GM18519 (cell line): ENCODE results near the gene PRADC1.

Experiments used
- ATAC-seq: cut with Tn5 transposase; IDR thresholded peaks from one replicate; pipeline ENCODE4 v1.9.1; 2021; ENCODE audit warnings: mild to moderate bottlenecking, moderate library complexity; ENCODE audit not compliant: unreplicated experiment, low FRiP score

Gene PRADC1

DNA sequence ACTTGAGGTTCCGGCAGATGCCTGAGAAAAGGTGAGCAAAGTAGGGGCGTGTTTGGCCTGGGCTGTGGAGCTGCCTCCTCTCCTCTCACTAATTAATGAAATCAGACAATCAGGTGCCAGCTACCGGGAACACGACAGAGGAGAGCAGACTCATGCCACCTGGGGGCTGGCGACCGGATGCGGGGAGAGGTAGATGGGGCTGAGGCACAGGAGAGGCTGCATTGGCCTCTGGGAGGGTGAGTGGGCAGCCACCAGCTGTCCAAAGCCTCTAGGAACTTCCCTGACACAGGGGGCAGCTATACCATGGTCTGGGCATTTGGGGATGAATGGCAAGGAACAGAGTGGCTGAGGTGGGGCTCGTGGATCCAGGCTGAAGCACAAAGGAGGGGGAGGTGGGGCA lies 26.2 kb upstream of the PRADC1 start:
- ATAC-seq, result no peak

- no peak for ATAC-seq
These were observed 25.8 kb upstream of the PRADC1 start for GRCh38 chr2:73258913-73259215.

GRCh38 chr2:73258186-73258912 lies 25.3 kb upstream of the PRADC1 start:
- ATAC-seq, result no peak

GRCh38 chr2:73257425-73258125 lies 24.5 kb upstream of the PRADC1 start:
- ATAC-seq, result no peak

DNA sequence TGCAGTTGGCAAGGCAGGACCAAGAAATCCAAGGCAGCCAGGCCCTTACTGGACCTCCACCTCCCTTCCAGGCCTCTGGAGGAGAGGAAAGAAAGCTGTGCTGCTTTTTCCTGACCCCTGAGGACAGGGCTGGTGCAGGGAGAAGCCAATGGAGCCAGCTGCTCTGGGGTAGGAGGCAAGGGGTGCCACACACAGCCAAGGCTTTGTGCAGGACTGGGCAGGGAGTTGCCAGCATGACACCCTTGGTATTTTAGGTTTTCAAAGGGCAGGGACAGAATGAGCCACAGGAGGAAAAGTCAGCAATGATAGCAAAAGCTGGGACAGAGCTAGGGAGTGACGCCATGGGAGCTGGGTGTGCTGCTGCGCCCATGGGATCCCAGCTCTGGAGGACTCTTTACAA lies 24.0 kb upstream of the PRADC1 start:
- ATAC-seq, result no peak

- ATAC-seq, result no peak
These were observed 23.5 kb upstream of the PRADC1 start for GRCh38 chr2:73256618-73256922.

GRCh38 chr2:73255907-73256617 lies 23.0 kb upstream of the PRADC1 start:
- ATAC-seq, result no peak

- no peak for ATAC-seq
These were observed 22.1 kb upstream of the PRADC1 start for GRCh38 chr2:73255007-73255644.

- ATAC-seq, result no peak
These were observed 21.4 kb upstream of the PRADC1 start for GRCh38 chr2:73254343-73255006.

DNA sequence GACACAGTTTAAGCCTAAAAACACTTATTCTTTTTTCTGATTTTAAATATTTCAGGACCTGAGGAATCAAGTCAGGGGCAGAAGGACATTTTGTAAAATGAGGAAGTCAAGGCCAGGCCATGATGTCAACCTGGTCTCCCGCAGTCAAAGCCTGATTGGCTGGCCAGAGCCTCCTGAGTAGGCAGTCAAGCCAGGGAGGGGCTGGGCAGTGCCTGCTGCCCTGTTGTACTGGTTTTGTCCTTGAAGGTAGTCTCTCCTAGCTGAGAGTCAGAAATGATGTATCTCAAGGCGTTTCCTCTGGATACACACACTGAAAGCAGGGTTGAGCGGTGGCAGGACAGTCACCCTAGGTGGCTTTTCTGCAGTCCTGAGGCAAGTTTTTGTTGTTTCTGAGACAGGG lies 20.9 kb upstream of the PRADC1 start:
- no peak for ATAC-seq

DNA sequence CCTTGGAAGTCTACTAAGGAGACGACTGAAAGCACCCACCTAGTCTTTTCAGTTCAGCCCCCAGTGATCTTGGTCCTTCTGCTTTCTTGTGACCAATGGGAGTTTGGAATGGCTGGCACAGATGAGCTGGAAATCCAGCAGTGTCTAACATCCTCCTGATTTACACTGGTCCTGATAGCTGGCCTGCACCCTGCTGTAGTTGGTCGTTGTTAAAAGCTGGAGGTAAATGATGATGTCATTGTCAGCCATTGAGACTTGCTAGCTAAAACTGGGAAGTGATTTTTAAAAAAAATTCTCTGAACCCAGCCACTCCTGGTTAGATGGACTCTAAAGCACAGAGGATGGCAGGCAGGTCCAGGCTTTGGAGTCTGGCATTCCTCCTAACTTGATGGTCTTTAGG lies 20.4 kb upstream of the PRADC1 start:
- ATAC-seq, result no peak

DNA sequence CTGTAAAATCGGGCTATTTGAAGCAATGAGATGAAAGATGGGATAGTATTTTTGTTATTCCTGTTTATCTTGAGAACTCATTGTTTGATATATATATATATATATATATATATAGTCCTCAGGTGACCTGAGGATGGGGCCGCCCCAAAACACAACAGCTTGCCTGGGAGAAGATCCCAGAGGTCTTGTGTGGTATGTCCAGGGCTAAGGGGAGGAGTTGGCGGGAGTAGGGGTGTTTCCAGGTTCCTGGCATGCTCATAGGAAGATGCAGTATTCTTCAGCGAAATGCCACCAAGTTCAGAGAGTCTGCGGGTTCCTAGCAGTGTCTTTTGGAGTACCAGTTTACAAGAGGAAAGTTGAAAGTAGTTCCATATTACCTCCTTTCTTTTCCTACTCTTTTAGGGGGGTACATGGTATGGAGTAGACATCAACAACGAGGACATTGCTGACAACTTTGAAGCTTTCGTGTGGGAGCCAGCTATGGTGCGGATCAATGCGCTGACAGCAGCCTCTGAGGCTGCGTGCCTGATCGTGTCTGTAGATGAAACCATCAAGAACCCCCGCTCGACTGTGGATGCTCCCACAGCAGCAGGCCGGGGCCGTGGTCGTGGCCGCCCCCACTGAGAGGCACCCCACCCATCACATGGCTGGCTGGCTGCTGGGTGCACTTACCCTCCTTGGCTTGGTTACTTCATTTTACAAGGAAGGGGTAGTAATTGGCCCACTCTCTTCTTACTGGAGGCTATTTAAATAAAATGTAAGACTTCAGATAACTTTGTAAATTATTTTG lies 19.4 kb upstream of the PRADC1 start:
- ATAC-seq, result no peak

- no peak for ATAC-seq
These were observed 18.1 kb upstream of the PRADC1 start for GRCh38 chr2:73250872-73251846.

- ATAC-seq, result no peak
These were observed 16.6 kb upstream of the PRADC1 start for GRCh38 chr2:73249636-73250035.

GRCh38 chr2:73246850-73247249 lies 13.8 kb upstream of the PRADC1 start:
- no peak for ATAC-seq

GRCh38 chr2:73244580-73244979 lies 11.5 kb upstream of the PRADC1 start:
- ATAC-seq, result no peak

DNA sequence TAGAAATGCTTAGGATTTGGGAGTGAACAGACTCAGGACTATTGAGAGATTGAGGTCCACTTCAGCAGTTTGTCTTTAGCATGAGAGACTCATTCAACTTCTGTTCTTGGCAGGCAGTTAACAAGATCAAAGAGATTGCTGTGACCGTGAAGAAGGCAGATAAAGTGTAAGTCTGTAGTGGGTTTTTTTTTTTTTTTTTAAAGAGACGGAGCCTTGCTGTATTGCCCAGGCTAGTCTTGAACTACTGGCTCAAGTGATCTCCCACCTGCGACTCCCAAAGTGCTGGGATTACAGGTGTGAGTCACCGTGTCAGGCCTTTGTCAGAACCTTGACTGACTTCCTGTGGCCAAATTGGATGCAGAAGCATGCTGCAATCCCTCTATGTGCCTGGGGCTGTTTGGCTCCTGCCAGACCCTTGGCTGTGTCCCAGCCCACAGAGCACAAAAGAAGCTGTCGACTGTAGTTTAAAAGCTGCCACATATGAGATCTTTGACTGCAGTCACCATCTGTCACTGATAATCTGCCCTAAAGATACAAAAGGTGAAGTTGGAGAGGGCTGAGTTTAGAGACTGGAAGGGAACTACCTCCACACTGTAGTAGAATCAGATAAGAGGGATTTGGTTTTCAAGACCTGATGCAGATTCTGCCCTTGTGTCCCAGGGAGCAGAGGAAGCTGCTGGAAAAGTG lies 11.0 kb upstream of the PRADC1 start:
- no peak for ATAC-seq

- no peak for ATAC-seq
These were observed 6.7 kb upstream of the PRADC1 start for GRCh38 chr2:73239776-73240175.
